GM18505 (cell line): ENCODE measurements around the gene TRABD.

ENCODE experiments used
- ATAC-seq: cut with Tn5 transposase; IDR thresholded peaks from one replicate; pipeline ENCODE4 v1.9.1; 2021; ENCODE audit not compliant: unreplicated experiment
- POLR2A ChIP-seq: IDR thresholded peaks from 4 replicates; pipeline ENCODE4 v1.6.1; 2011; ENCODE audit warnings: borderline replicate concordance; ENCODE audit not compliant: insufficient read depth, insufficient read length; ENCODE audit errors: extremely low read depth

Gene TRABD

GRCh38 chr22:50148166-50148500 is 37.6 kb upstream of the TRABD start:
- no peak for TF ChIP-seq POLR2A
- ATAC-seq: no peak

- no peak for TF ChIP-seq POLR2A
- ATAC-seq: peak; percentile 50
These were observed 36.6 kb upstream of the TRABD start for GRCh38 chr22:50148991-50149721.

- TF ChIP-seq POLR2A: no peak
- no peak for ATAC-seq
These were observed 35.3 kb upstream of the TRABD start for GRCh38 chr22:50150161-50151129.

GRCh38 chr22:50151571-50152537 is 33.9 kb upstream of the TRABD start:
- no peak for TF ChIP-seq POLR2A
- no peak for ATAC-seq

GRCh38 chr22:50153056-50153755 is 32.5 kb upstream of the TRABD start:
- no peak for ATAC-seq
- no peak for TF ChIP-seq POLR2A

- no peak for ATAC-seq
- no peak for TF ChIP-seq POLR2A
These were observed 32.0 kb upstream of the TRABD start for GRCh38 chr22:50153756-50154140.

GRCh38 chr22:50157709-50158375 is 27.9 kb upstream of the TRABD start:
- ATAC-seq: no peak
- TF ChIP-seq POLR2A: no peak

GRCh38 chr22:50160947-50161346 is 24.8 kb upstream of the TRABD start:
- no peak for TF ChIP-seq POLR2A
- no peak for ATAC-seq

- no peak for TF ChIP-seq POLR2A
- no peak for ATAC-seq
These were observed 24.0 kb upstream of the TRABD start for GRCh38 chr22:50161508-50162390.

GRCh38 chr22:50162391-50162956 is 23.2 kb upstream of the TRABD start:
- TF ChIP-seq POLR2A: no peak

GRCh38 chr22:50165436-50166123 is 20.1 kb upstream of the TRABD start:
- TF ChIP-seq POLR2A: no peak
- no peak for ATAC-seq

More at GRCh38 chr22:50162391-50162956, 23.2 kb upstream of the TRABD start:
- no peak for ATAC-seq
